H1 (cell line): ENCODE results near the gene MYOZ2. TPM values are rescaled to one million over a fixed set of nuclear protein-coding genes. Genes with fewer than 3 reads are reported as not detected.
"Not testable (repeated sequence)": the region's sequence is repeated elsewhere in the genome, so short reads cannot be mapped to it uniquely, and the experiment has no call there.

Experiments used
- CTCF ChIA-PET: fragments of 300-600 bp; sonication (Branson Sonifier 250); formaldehyde crosslinking; loops from one replicate; lab custom pipeline; 2021; ENCODE audit not compliant: partially characterized antibody; lab: Charles Lee
- POLR2A ChIA-PET: fragments of 300-600 bp; sonication (Branson Sonifier 250); formaldehyde crosslinking; loops from one replicate; lab custom pipeline; 2021; ENCODE audit warnings: inconsistent platforms; ENCODE audit not compliant: partially characterized antibody; lab: Charles Lee
- DNase-seq, 2 experiments: peaks; one replicate each; pipeline versions ENCODE4 v3.0.0 to v3.0.0-alpha.2; 2010 to 2022; ENCODE audit warnings: low spot score in 2 of 2, low read depth in 1 of 2, mixed read lengths in 1 of 2
- FAIRE-seq: peaks from 2 replicates; lab custom pipeline; 2011; peaks lifted over from hg19 to GRCh38; lab: Jason Lieb, UNC
- H2AFZ ChIP-seq: 2 replicates; pipeline ENCODE4 v1.8.1; 2012; ENCODE audit warnings: low read length, inconsistent platforms
- H2AK5ac ChIP-seq: 2 replicates; pipeline ENCODE4 v1.6.1; 2013; ENCODE audit warnings: low read depth, low read length
- H2BK120ac ChIP-seq: replicated peaks from 2 replicates; pipeline ENCODE3; 2013; ENCODE audit warnings: low read depth, low read length, inconsistent platforms
- H2BK12ac ChIP-seq: 2 replicates; pipeline ENCODE4 v1.6.1; 2013; ENCODE audit warnings: low read depth, low read length
- H2BK15ac ChIP-seq: 2 replicates; pipeline ENCODE4 v1.6.1; 2013; ENCODE audit warnings: low read length
- H2BK20ac ChIP-seq: 2 replicates; pipeline ENCODE4 v1.6.1; 2013; ENCODE audit warnings: low read length
- H2BK5ac ChIP-seq: 2 replicates; pipeline ENCODE4 v1.6.1; 2013; ENCODE audit warnings: low read depth, low read length
- H3K14ac ChIP-seq: 2 replicates; pipeline ENCODE4 v1.6.1; 2013; ENCODE audit warnings: inconsistent platforms; ENCODE audit not compliant: insufficient read length
- H3K18ac ChIP-seq: 2 replicates; pipeline ENCODE4 v1.6.1; 2013; ENCODE audit warnings: low read length; ENCODE audit errors: extremely low read depth
- H3K23ac ChIP-seq: 2 replicates; pipeline ENCODE4 v1.6.1; 2013; ENCODE audit warnings: inconsistent platforms; ENCODE audit not compliant: insufficient read length
- H3K23me2 ChIP-seq: 2 replicates; pipeline ENCODE4 v1.6.1; 2013; ENCODE audit warnings: low read depth, low read length
- H3K27ac ChIP-seq: 2 replicates; pipeline ENCODE4 v1.6.1; 2011; ENCODE audit warnings: low read depth, low read length, inconsistent platforms
- H3K27me3 ChIP-seq, 4 experiments: replicated peaks in 1 of 4; 1 replicate in 1 of 4; 2 replicates in 3 of 4; pipeline versions ENCODE4 v1.6.1 to v1.8.1; 2011 to 2013; ENCODE audit warnings: low read length in 3 of 4, mild to moderate bottlenecking in 3 of 4, inconsistent platforms in 2 of 4, mixed read lengths in 2 of 4, moderate library complexity in 1 of 4; ENCODE audit not compliant: control insufficient read depth in 3 of 4, insufficient read depth in 3 of 4; ENCODE audit errors: extremely low read depth in 1 of 4
- H3K36me3 ChIP-seq, 4 experiments: 2 replicates each; pipeline versions ENCODE4 v1.6.1 to v1.8.1; 2011 to 2013; ENCODE audit warnings: mild to moderate bottlenecking in 4 of 4, low read length in 3 of 4, moderate library complexity in 2 of 4, control low read depth in 1 of 4, inconsistent platforms in 1 of 4; ENCODE audit not compliant: insufficient read depth in 4 of 4, control insufficient read depth in 2 of 4
- H3K4ac ChIP-seq: replicated peaks from 2 replicates; pipeline ENCODE3; 2013; ENCODE audit warnings: low read length, low read depth, mixed read lengths, inconsistent platforms; ENCODE audit not compliant: insufficient read length
- H3K4me1 ChIP-seq, 4 experiments: replicated peaks in 1 of 4; 1 replicate in 1 of 4; 2 replicates in 3 of 4; pipeline versions ENCODE4 v1.6.1 to v1.8.1; 2011 to 2013; ENCODE audit warnings: low read length in 3 of 4, inconsistent platforms in 2 of 4, mixed read lengths in 1 of 4; ENCODE audit not compliant: insufficient read depth in 4 of 4, control insufficient read depth in 3 of 4
- H3K4me2 ChIP-seq, 2 experiments: 2 replicates each; pipeline versions ENCODE4 v1.6.1 to v1.8.1; 2011 to 2013; ENCODE audit warnings: low read depth in 2 of 2, low read length in 2 of 2, control low read depth in 1 of 2, inconsistent platforms in 1 of 2, mild to moderate bottlenecking in 1 of 2; ENCODE audit not compliant: insufficient read depth in 1 of 2
- H3K4me3 ChIP-seq, 4 experiments: fragments of 200-600, 300-600 bp in 1 of 4; sonication (generic), shearing (Covaris generic), sonication (Bioruptor Twin) in 1 of 4; 2 replicates each; pipeline versions ENCODE4 v1.5.1 to v1.8.1; 2011 to 2016; ENCODE audit warnings: low read length in 4 of 4, low read depth in 3 of 4, control low read depth in 2 of 4, inconsistent platforms in 2 of 4, mild to moderate bottlenecking in 2 of 4, mixed read lengths in 1 of 4, moderate library complexity in 1 of 4; ENCODE audit not compliant: insufficient read depth in 2 of 4; ENCODE audit errors: extremely low read depth in 1 of 4
- H3K56ac ChIP-seq: replicated peaks from 2 replicates; pipeline ENCODE3; 2013; ENCODE audit warnings: low read depth, mild to moderate bottlenecking, mixed read lengths, low read length, inconsistent platforms; ENCODE audit not compliant: insufficient read length
- H3K79me1 ChIP-seq: 2 replicates; pipeline ENCODE4 v1.6.1; 2013; ENCODE audit warnings: low read depth, low read length, control low read depth
- H3K79me2 ChIP-seq, 2 experiments: 2 replicates each; pipeline versions ENCODE4 v1.6.1 to v1.8.1; 2012 to 2013; ENCODE audit warnings: low read length in 2 of 2, mild to moderate bottlenecking in 2 of 2, inconsistent platforms in 1 of 2; ENCODE audit not compliant: insufficient read depth in 2 of 2, control insufficient read depth in 1 of 2
- H3K9ac ChIP-seq, 4 experiments: replicated peaks in 1 of 4; 1 replicate in 1 of 4; 2 replicates in 3 of 4; pipeline versions ENCODE4 v1.6.1 to v1.8.1; 2011 to 2013; ENCODE audit warnings: low read depth in 3 of 4, low read length in 3 of 4, control low read depth in 2 of 4, mild to moderate bottlenecking in 2 of 4, moderate library complexity in 2 of 4, inconsistent platforms in 1 of 4; ENCODE audit errors: extremely low read depth in 1 of 4
- H3K9me3 ChIP-seq, 2 experiments: 2 replicates each; pipeline versions ENCODE4 v1.6.1 to v1.8.1; 2012 to 2013; ENCODE audit warnings: mild to moderate bottlenecking in 2 of 2, moderate library complexity in 2 of 2, control low read depth in 1 of 2, inconsistent platforms in 1 of 2, low read depth in 1 of 2, low read length in 1 of 2, mixed read lengths in 1 of 2; ENCODE audit not compliant: insufficient read depth in 2 of 2
- H4K20me1 ChIP-seq, 2 experiments: replicated peaks in 1 of 2; 2 replicates each; pipeline versions ENCODE3 to v1.8.1; 2011 to 2013; ENCODE audit warnings: inconsistent platforms in 2 of 2, low read length in 2 of 2, mild to moderate bottlenecking in 1 of 2; ENCODE audit not compliant: insufficient read depth in 2 of 2, control insufficient read depth in 1 of 2
- H4K5ac ChIP-seq: 2 replicates; pipeline ENCODE4 v1.6.1; 2013; ENCODE audit warnings: low read length, low read depth, mixed read lengths, inconsistent platforms; ENCODE audit not compliant: insufficient read length
- H4K8ac ChIP-seq: 2 replicates; pipeline ENCODE4 v1.8.0; 2013; ENCODE audit warnings: mild to moderate bottlenecking, moderate library complexity, low read length, inconsistent platforms; ENCODE audit not compliant: insufficient read depth; ENCODE audit errors: extremely low read depth
- H4K91ac ChIP-seq: replicated peaks from 2 replicates; pipeline ENCODE3; 2013; ENCODE audit warnings: low read length, mixed read lengths, inconsistent platforms; ENCODE audit not compliant: insufficient read length
- WGBS, 2 experiments: shearing (Covaris generic) in 1 of 2; methylation state at CpG; one replicate each; pipeline versions ENCODE4 v1.1.6 to v1.1.7; 2013 to 2015; ENCODE audit warnings: low lambda C conversion rate in 2 of 2, mixed read lengths in 2 of 2, inconsistent platforms in 1 of 2, low coverage in 1 of 2, missing lambda C conversion rate in 1 of 2; ENCODE audit not compliant: insufficient replicate concordance in 2 of 2, insufficient coverage in 1 of 2, insufficient read length in 1 of 2; ENCODE audit errors: extremely low coverage in 1 of 2, missing lambda C conversion rate in 1 of 2; 5-methylcytosine and 5-hydroxymethylcytosine counted together
- polyA plus RNA-seq, 7 experiments: library from polyadenylated mRNA; depleted of rRNA in 3 of 7; stranded (reverse) in 5 of 7; unstranded in 2 of 7; fragments of >200 nt in 5 of 7; fragments of 200-250 nt in 2 of 7; gene quantifications; 1 replicate in 5 of 7; 2 replicates in 1 of 7; 4 replicates in 1 of 7; pipeline versions ENCODE4 v1.2.1 to v1.2.3, GENCODE V29; 2011 to 2013; ENCODE audit warnings: missing spikeins in 2 of 7, mixed read lengths in 2 of 7
- total RNA-seq: library from RNA; stranded (reverse); fragmentation: NEBNext Ultra II Directional; extraction: Animal tissue kit (Norgen Biotek cat#: 25700); gene quantifications from 2 replicates; pipeline ENCODE4 v1.2.1, GENCODE V29; 2021

MYOZ2 gene
- total and polyA plus RNA-seq, 2 of the 8 experiments (the other 6 are each of a cell fraction or from before 2014, with no cell fraction given) = not detected

DNA sequence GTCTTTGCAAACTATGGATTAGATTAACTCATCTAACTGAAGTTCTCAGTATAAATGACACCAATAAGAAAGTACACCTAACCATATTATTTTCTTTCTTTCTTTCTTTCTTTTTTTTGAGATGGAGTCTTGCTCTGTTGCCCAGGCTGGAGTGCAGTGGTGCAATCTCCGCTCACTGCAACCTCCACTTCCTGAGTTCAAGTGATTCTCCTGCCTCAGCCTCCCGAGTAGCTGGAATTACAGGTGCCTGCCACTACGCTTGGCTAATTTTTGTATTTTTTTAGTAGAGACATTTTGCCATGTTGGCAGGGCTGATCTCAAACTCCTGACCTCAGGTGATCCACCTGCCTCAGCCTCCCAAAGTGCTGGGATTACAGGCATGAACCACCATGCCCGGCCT lies 5.7 kb downstream of the MYOZ2 start:
- H3K23ac ChIP-seq, H3K4me3 ChIP-seq, H4K5ac ChIP-seq, H2BK12ac ChIP-seq, H4K8ac ChIP-seq, H3K79me2 ChIP-seq, H3K9ac ChIP-seq, H2AFZ ChIP-seq, H2BK20ac ChIP-seq, H3K18ac ChIP-seq, H3K14ac ChIP-seq, DNase-seq, H3K27me3 ChIP-seq, H3K27ac ChIP-seq, FAIRE-seq, H3K36me3 ChIP-seq, H2BK120ac ChIP-seq, H2BK15ac ChIP-seq, H3K4me2 ChIP-seq, H3K4me1 ChIP-seq, H4K20me1 ChIP-seq, H2BK5ac ChIP-seq, H2AK5ac ChIP-seq, H3K4ac ChIP-seq, H3K56ac ChIP-seq, H3K79me1 ChIP-seq, H3K23me2 ChIP-seq, H4K91ac ChIP-seq, POLR2A ChIA-PET, H3K9me3 ChIP-seq: not testable (repeated sequence)
- 94% methylated on average over 4 of the region's 4 CpGs; no CpG with 5 or more reads in 1 of the 2 experiments for WGBS, 2 experiments
- CTCF ChIA-PET = interaction anchor here (1.1 to 1.2 kb wide), 2 partner anchors 29 to 101 kb away, joined by 3 to 5 read pairs; no protein-coding TSS in a partner anchor
